OCI-LY1 (cell line): ENCODE measurements around the gene PNPLA3.

Source experiments
- CTCF ChIP-seq: fragments of 200-600 bp; sonication (generic), shearing (Covaris generic); IDR thresholded peaks from 2 replicates; pipeline ENCODE4 v1.5.1; 2017; ENCODE audit warnings: mild to moderate bottlenecking, antibody characterized with exemption, low read length, moderate library complexity, mixed read lengths
- EZH2 ChIP-seq: fragments of 200-600 bp; sonication (generic), shearing (Covaris generic); IDR thresholded peaks from 2 replicates; pipeline ENCODE4 v1.8.0; 2017; ENCODE audit warnings: borderline replicate concordance, mixed run types, mild to moderate bottlenecking, antibody characterized with exemption, low read length, moderate library complexity, mixed read lengths

GRCh38 chr22:43893266-43893665 lies 30.3 kb upstream of the PNPLA3 start:
- no peak for TF ChIP-seq CTCF
- no peak for TF ChIP-seq EZH2
